Liver (tissue), 10 donors: ENCODE measurements around the gene DNMT1. TPM values are rescaled to one million over a fixed set of nuclear protein-coding genes. Genes with fewer than 3 reads are reported as not detected.
A peak's percentile ranks its signal among the peaks of the same experiment; 100 is the strongest.

Experiments used
- DNase-seq: peaks from one replicate; pipeline ENCODE4 v3.0.0-alpha.2; 2017; ENCODE audit warnings: low spot score
- H3K27ac ChIP-seq, 2 donors: one replicate each; pipeline ENCODE4 v1.7.0; 2013; ENCODE audit warnings: inconsistent platforms in 2 of 2, low read length in 2 of 2, control low read depth in 1 of 2, low read depth in 1 of 2, mild to moderate bottlenecking in 1 of 2
- H3K27me3 ChIP-seq, 4 donors: one replicate each; pipeline versions ENCODE4 v1.6.1 to v1.7.0; 2013; ENCODE audit warnings: low read length in 3 of 4, inconsistent platforms in 1 of 4, mild to moderate bottlenecking in 1 of 4, moderate library complexity in 1 of 4; ENCODE audit not compliant: control insufficient read depth in 4 of 4, insufficient read depth in 4 of 4
- H3K36me3 ChIP-seq, 4 donors: one replicate each; pipeline versions ENCODE4 v1.6.1 to v1.7.0; 2013; ENCODE audit warnings: low read length in 3 of 4, mild to moderate bottlenecking in 3 of 4, low read depth in 1 of 4, moderate library complexity in 1 of 4; ENCODE audit not compliant: control insufficient read depth in 4 of 4, insufficient read depth in 3 of 4
- H3K4me1 ChIP-seq, 4 donors: one replicate each; pipeline versions ENCODE4 v1.6.1 to v1.7.0; 2013; ENCODE audit warnings: low read length in 3 of 4, mild to moderate bottlenecking in 3 of 4, moderate library complexity in 1 of 4; ENCODE audit not compliant: control insufficient read depth in 4 of 4, insufficient read depth in 4 of 4
- H3K4me3 ChIP-seq, 3 donors: one replicate each; pipeline versions ENCODE4 v1.6.1 to v1.7.0; 2013; ENCODE audit warnings: low read length in 3 of 3, control low read depth in 1 of 3, low read depth in 1 of 3, mild to moderate bottlenecking in 1 of 3
- H3K9ac ChIP-seq, 2 donors: one replicate each; pipeline ENCODE4 v1.7.0; 2013; ENCODE audit warnings: low read length in 2 of 2, mild to moderate bottlenecking in 2 of 2, moderate library complexity in 2 of 2, control low read depth in 1 of 2, low read depth in 1 of 2
- H3K9me3 ChIP-seq, 4 donors: one replicate each; pipeline versions ENCODE4 v1.6.1 to v1.7.0; 2013; ENCODE audit warnings: low read length in 3 of 4; ENCODE audit not compliant: control insufficient read depth in 4 of 4
- FOXA2 ChIP-seq: IDR thresholded peaks from 2 replicates; pipeline ENCODE4 v1.6.1; 2016; ENCODE audit warnings: antibody characterized with exemption
- GABPA ChIP-seq, 2 donors: IDR thresholded peaks in 1 of 2; conservative IDR thresholded peaks in 1 of 2; 2 replicates each; pipeline ENCODE4 v1.6.1; 2016; ENCODE audit warnings: antibody characterized with exemption in 2 of 2, mild to moderate bottlenecking in 1 of 2, moderate library complexity in 1 of 2
- HNF4A ChIP-seq, 2 donors: conservative IDR thresholded peaks; 2 replicates each; pipeline ENCODE4 v1.6.1; 2016; ENCODE audit warnings: antibody characterized with exemption in 2 of 2, mild to moderate bottlenecking in 2 of 2
- HNF4G ChIP-seq: IDR thresholded peaks from 2 replicates; pipeline ENCODE4 v1.6.1; 2016; ENCODE audit warnings: antibody characterized with exemption
- JUND ChIP-seq, 2 donors: IDR thresholded peaks; 2 replicates each; pipeline ENCODE4 v1.6.1; 2016; ENCODE audit warnings: antibody characterized with exemption in 2 of 2
- NR2F2 ChIP-seq: IDR thresholded peaks from 2 replicates; pipeline ENCODE4 v1.6.1; 2016; ENCODE audit warnings: antibody characterized with exemption
- RXRA ChIP-seq, 2 donors: IDR thresholded peaks; 2 replicates each; pipeline ENCODE4 v1.6.1; 2017 to 2018; ENCODE audit warnings: antibody characterized with exemption in 2 of 2, mild to moderate bottlenecking in 1 of 2
- WGBS: extraction: QIAGEN DNeasy Blood & Tissue Kit; methylation state at CpG from one replicate; pipeline ENCODE4 v1.1.7; 2013; 5-methylcytosine and 5-hydroxymethylcytosine counted together
- polyA plus RNA-seq, 2 donors: library from polyadenylated mRNA; stranded (reverse) in 1 of 2; unstranded in 1 of 2; fragments of 200-250 nt in 1 of 2; fragments of >200 nt in 1 of 2; fragmentation: Nextera tagmentation in 1 of 2; extraction: Ambion mirVana in 1 of 2; gene quantifications; one replicate each; pipeline versions ENCODE4 v1.2.1 to v1.2.3, GENCODE V29; 2013 to 2015
- small RNA-seq: library from RNA; depleted of rRNA; stranded (forward); fragments of <200 nt; gene quantifications from one replicate; pipeline ENCODE3, GENCODE V24; 2014
- total RNA-seq, 2 donors: library from RNA; depleted of rRNA; stranded (reverse); fragments of >200 nt; gene quantifications; one replicate each; pipeline ENCODE4 v1.2.3, GENCODE V29; 2014
- TF ChIP-seq, protein P1 (sequence below): IDR thresholded peaks from 2 replicates; pipeline ENCODE4 v1.6.1; 2016; ENCODE audit warnings: antibody characterized with exemption
- TF ChIP-seq, protein P2 (sequence below): IDR thresholded peaks from 2 replicates; pipeline ENCODE4 v1.6.1; 2016; ENCODE audit warnings: antibody characterized with exemption
- TF ChIP-seq, protein P3 (sequence below): fragments of 150-350 bp; IDR thresholded peaks from 2 replicates; pipeline ENCODE4 v1.5.1; 2017; ENCODE audit warnings: improper control_type of control experiment, low read depth, low read length; ENCODE audit not compliant: missing input control
- TF ChIP-seq, protein P4 (sequence below): IDR thresholded peaks from 2 replicates; pipeline ENCODE4 v1.6.1; 2016; ENCODE audit warnings: antibody characterized with exemption
- donor health status: healthy.
- donor health status: healthy.
- donor health status: healthy.
- donor health status: healthy.
- donor health status: healthy.

DNMT1 gene
- total and polyA plus RNA-seq, 4 donors, result 8.7 to 47.1 (median 20.0) TPM

DNA sequence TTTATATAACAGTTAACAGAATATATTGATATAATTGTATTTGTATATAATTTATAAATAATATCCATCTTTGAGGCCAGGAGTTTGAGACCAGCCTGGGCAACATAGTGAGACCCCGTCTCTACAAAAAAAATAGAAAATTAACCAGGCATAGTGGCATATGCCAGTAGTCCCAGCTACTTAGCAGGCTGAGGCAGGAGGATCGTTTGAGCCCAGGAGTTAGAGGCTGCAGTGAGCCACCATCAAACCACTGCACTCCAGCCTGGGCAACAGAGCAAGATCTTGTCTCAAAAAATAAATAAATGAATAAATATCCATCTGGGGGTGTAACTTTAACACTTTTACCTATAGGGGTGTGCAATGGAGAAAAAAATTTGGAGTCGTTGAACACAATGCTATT is 110.0 kb downstream of the DNMT1 start:
- Histone ChIP-seq H3K27ac (peak overlapping the region in 1 of 2 donors; percentile 95), H3K27me3 (no peaks in the 10 kb centered on the region), H3K4me3 (no peak overlapping the region), H3K36me3 (peaks cover 0 to 9% (median 8%) of the 10 kb centered on the region in 4 donors), H3K9ac (no peak overlapping the region), H3K9me3 (no peaks in the 10 kb centered on the region), H3K4me1 (peaks cover 0 to 32% (median 22%) of the 10 kb centered on the region in 4 donors)
- DNase-seq, result no peak
- WGBS, result 76% methylated on average over 3 of the region's 3 CpGs
- TF ChIP-seq GABPA (IDR thresholded peaks at IDR 0.05 in 1 of 2, conservative IDR thresholded peaks at IDR 0.05 in 1 of 2) (no peak), RXRA (IDR thresholded peaks at IDR 0.05) (no peak), NR2F2 (no peak), HNF4A (conservative IDR thresholded peaks at IDR 0.05) (no peak), FOXA2 (no peak)
- TF ChIP-seq, protein P1, sequence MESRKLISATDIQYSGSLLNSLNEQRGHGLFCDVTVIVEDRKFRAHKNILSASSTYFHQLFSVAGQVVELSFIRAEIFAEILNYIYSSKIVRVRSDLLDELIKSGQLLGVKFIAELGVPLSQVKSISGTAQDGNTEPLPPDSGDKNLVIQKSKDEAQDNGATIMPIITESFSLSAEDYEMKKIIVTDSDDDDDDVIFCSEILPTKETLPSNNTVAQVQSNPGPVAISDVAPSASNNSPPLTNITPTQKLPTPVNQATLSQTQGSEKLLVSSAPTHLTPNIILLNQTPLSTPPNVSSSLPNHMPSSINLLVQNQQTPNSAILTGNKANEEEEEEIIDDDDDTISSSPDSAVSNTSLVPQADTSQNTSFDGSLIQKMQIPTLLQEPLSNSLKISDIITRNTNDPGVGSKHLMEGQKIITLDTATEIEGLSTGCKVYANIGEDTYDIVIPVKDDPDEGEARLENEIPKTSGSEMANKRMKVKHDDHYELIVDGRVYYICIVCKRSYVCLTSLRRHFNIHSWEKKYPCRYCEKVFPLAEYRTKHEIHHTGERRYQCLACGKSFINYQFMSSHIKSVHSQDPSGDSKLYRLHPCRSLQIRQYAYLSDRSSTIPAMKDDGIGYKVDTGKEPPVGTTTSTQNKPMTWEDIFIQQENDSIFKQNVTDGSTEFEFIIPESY, result no peak
- TF ChIP-seq, protein P2, sequence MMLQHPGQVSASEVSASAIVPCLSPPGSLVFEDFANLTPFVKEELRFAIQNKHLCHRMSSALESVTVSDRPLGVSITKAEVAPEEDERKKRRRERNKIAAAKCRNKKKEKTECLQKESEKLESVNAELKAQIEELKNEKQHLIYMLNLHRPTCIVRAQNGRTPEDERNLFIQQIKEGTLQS, result no peak
- TF ChIP-seq, protein P3, sequence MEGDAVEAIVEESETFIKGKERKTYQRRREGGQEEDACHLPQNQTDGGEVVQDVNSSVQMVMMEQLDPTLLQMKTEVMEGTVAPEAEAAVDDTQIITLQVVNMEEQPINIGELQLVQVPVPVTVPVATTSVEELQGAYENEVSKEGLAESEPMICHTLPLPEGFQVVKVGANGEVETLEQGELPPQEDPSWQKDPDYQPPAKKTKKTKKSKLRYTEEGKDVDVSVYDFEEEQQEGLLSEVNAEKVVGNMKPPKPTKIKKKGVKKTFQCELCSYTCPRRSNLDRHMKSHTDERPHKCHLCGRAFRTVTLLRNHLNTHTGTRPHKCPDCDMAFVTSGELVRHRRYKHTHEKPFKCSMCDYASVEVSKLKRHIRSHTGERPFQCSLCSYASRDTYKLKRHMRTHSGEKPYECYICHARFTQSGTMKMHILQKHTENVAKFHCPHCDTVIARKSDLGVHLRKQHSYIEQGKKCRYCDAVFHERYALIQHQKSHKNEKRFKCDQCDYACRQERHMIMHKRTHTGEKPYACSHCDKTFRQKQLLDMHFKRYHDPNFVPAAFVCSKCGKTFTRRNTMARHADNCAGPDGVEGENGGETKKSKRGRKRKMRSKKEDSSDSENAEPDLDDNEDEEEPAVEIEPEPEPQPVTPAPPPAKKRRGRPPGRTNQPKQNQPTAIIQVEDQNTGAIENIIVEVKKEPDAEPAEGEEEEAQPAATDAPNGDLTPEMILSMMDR, result no peak
- TF ChIP-seq, protein P4, sequence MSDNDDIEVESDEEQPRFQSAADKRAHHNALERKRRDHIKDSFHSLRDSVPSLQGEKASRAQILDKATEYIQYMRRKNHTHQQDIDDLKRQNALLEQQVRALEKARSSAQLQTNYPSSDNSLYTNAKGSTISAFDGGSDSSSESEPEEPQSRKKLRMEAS, result no peak

DNA sequence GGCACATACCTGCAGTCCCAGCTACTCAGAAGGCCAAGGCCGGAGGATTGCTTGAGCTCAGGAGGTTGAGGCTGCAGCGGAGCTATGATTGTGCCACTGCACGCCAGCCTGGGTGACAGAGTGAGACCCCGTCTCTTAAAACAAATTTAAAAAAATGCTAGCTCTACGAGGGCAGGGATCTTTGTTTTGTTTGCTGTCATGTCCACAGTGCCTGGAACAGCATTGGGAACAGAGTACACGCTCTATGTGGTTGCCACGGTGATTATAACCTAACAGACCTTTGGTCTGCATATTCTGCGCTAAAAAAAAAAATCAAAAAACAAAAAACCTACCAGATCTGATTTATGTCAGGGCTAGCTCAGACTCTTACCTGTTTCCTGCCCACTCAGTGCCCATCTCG is 110.8 kb downstream of the DNMT1 start:
- H3K36me3 ChIP-seq, result peaks cover 0 to under 1% (median under 1%) of the 10 kb centered on the region in 4 donors
- H3K4me3 ChIP-seq, result no peak overlapping the region
- H3K9me3 ChIP-seq, result no peaks in the 10 kb centered on the region
- H3K9ac ChIP-seq, result no peak overlapping the region
- H3K27me3 ChIP-seq, result no peaks in the 10 kb centered on the region
- no peak for DNase-seq
- 67% methylated on average over 9 of the region's 9 CpGs for WGBS
- TF ChIP-seq GABPA (IDR thresholded peaks at IDR 0.05 in 1 of 2, conservative IDR thresholded peaks at IDR 0.05 in 1 of 2) (no peak), HNF4G (no peak), JUND (IDR thresholded peaks at IDR 0.05) (no peak)
- TF ChIP-seq, protein P4, result no peak
- no peak overlapping the region for H3K27ac ChIP-seq
- H3K4me1 ChIP-seq, result peaks cover 4 to 30% (median 17%) of the 10 kb centered on the region in 4 donors

Small RNAs within 50 kb of the gene (small RNA-seq; reads per million reads assigned to genes)
- gene MIR4322 (not detected), gene SNORD105 (36.5 reads per million, percentile 97 among the genes with 10 or more reads in this experiment), gene SNORD105B (1,491 reads per million, percentile 99 among the genes with 10 or more reads in this experiment)

Other genes starting within 250 kb of the DNMT1 start
- 1 to 10 TPM in 1 of 2 donors, under 1 TPM in 1; 0.14 to 1.3 TPM for gene COL5A3, start 184.4 kb downstream of the DNMT1 start, total RNA-seq
- gene COL5A3, start 184.4 kb downstream of the DNMT1 start, polyA plus RNA-seq, result 1 to 10 TPM in 1 of 2 donors, under 1 TPM in 1; 0.26 to 4.9 TPM
- gene RDH8, start 181.5 kb downstream of the DNMT1 start, total RNA-seq, result not detected
- not detected for gene RDH8, start 181.5 kb downstream of the DNMT1 start, polyA plus RNA-seq
- 10 to 100 TPM; 13.1 to 87.5 TPM for gene SHFL, start 108.6 kb downstream of the DNMT1 start, total RNA-seq
- gene SHFL, start 108.6 kb downstream of the DNMT1 start, polyA plus RNA-seq, result 100 to 1,000 TPM in 1 of 2 donors, 10 to 100 TPM in 1; 82.0 to 104 TPM
- 10 to 100 TPM in 1 of 2 donors, 1 to 10 TPM in 1; 7.8 to 10.5 TPM for gene ANGPTL6, start 92.3 kb downstream of the DNMT1 start, total RNA-seq
- 10 to 100 TPM in 1 of 2 donors, 1 to 10 TPM in 1; 5.5 to 13.5 TPM for gene ANGPTL6, start 92.3 kb downstream of the DNMT1 start, polyA plus RNA-seq
- gene PPAN, start 88.6 kb downstream of the DNMT1 start, total RNA-seq, result 10 to 100 TPM; 10.4 to 18.1 TPM
- 10 to 100 TPM; 10.1 to 20.7 TPM for gene PPAN, start 88.6 kb downstream of the DNMT1 start, polyA plus RNA-seq
- gene P2RY11, start 83.3 kb downstream of the DNMT1 start, total RNA-seq, result 1 to 10 TPM; 3.2 to 4.1 TPM
- 1 to 10 TPM in 1 of 2 donors, under 1 TPM in 1; 0.68 to 5.3 TPM for gene P2RY11, start 83.3 kb downstream of the DNMT1 start, polyA plus RNA-seq
- 10 to 100 TPM; 86.2 to 96.3 TPM for gene EIF3G, start 75.1 kb downstream of the DNMT1 start, total RNA-seq
- 10 to 100 TPM; 71.0 to 84.4 TPM for gene EIF3G, start 75.1 kb downstream of the DNMT1 start, polyA plus RNA-seq
- 1 to 10 TPM; 2.6 to 4.8 TPM for gene S1PR2, start 36.4 kb upstream of the DNMT1 start, total RNA-seq
- 1 to 10 TPM; 1.2 to 4.0 TPM for gene S1PR2, start 36.4 kb upstream of the DNMT1 start, polyA plus RNA-seq
- 10 to 100 TPM; 21.5 to 23.4 TPM for gene MRPL4, start 57.3 kb upstream of the DNMT1 start, total RNA-seq
- gene MRPL4, start 57.3 kb upstream of the DNMT1 start, polyA plus RNA-seq, result 10 to 100 TPM; 44.0 to 74.8 TPM
- 10 to 100 TPM; 20.5 to 26.3 TPM for gene ICAM1, start 76.2 kb upstream of the DNMT1 start, total RNA-seq
- gene ICAM1, start 76.2 kb upstream of the DNMT1 start, polyA plus RNA-seq, result 10 to 100 TPM in 1 of 2 donors, 1 to 10 TPM in 1; 7.8 to 19.1 TPM
- 10 to 100 TPM in 1 of 2 donors, under 1 TPM in 1; 0.33 to 74.1 TPM for gene ICAM4, start 92.0 kb upstream of the DNMT1 start, total RNA-seq
- under 1 TPM in 1 of 2 donors, not detected in 1; 0.05 TPM for gene ICAM4, start 92.0 kb upstream of the DNMT1 start, polyA plus RNA-seq
- gene ICAM5, start 95.0 kb upstream of the DNMT1 start, total RNA-seq, result 1 to 10 TPM; 1.0 to 2.5 TPM
- gene ICAM5, start 95.0 kb upstream of the DNMT1 start, polyA plus RNA-seq, result under 1 TPM in 1 of 2 donors, not detected in 1; 0.02 TPM
- gene ZGLP1, start 114.9 kb upstream of the DNMT1 start, total RNA-seq, result under 1 TPM; 0.61 to 0.75 TPM
- 1 to 10 TPM in 1 of 2 donors, under 1 TPM in 1; 0.89 to 1.2 TPM for gene ZGLP1, start 114.9 kb upstream of the DNMT1 start, polyA plus RNA-seq
- gene FDX2, start 121.1 kb upstream of the DNMT1 start, total RNA-seq, result 1 to 10 TPM; 5.8 to 5.9 TPM
- gene FDX2, start 121.1 kb upstream of the DNMT1 start, polyA plus RNA-seq, result 10 to 100 TPM; 14.1 to 18.7 TPM
- gene RAVER1, start 138.6 kb upstream of the DNMT1 start, total RNA-seq, result 10 to 100 TPM in 1 of 2 donors, 1 to 10 TPM in 1; 6.4 to 13.6 TPM
- 1 to 10 TPM; 2.1 to 5.9 TPM for gene RAVER1, start 138.6 kb upstream of the DNMT1 start, polyA plus RNA-seq
- 10 to 100 TPM; 15.9 to 18.1 TPM for gene ICAM3, start 144.7 kb upstream of the DNMT1 start, total RNA-seq
- gene ICAM3, start 144.7 kb upstream of the DNMT1 start, polyA plus RNA-seq, result 10 to 100 TPM; 24.0 to 62.8 TPM
- gene TYK2, start 185.6 kb upstream of the DNMT1 start, total RNA-seq, result 10 to 100 TPM; 59.2 to 60.0 TPM
- 10 to 100 TPM; 47.9 to 63.1 TPM for gene TYK2, start 185.6 kb upstream of the DNMT1 start, polyA plus RNA-seq
- gene CDC37, start 208.6 kb upstream of the DNMT1 start, total RNA-seq, result 10 to 100 TPM; 46.0 to 52.3 TPM
- gene CDC37, start 208.6 kb upstream of the DNMT1 start, polyA plus RNA-seq, result 10 to 100 TPM; 61.2 to 69.9 TPM
- gene PDE4A, start 225.6 kb upstream of the DNMT1 start, total RNA-seq, result 1 to 10 TPM; 1.1 to 2.3 TPM
- 1 to 10 TPM in 1 of 2 donors, under 1 TPM in 1; 0.90 to 1.5 TPM for gene PDE4A, start 225.6 kb upstream of the DNMT1 start, polyA plus RNA-seq